Fibroblast of mammary gland (primary cell): ENCODE data around the gene NR2F1-AS1.
A peak's percentile ranks its signal among the peaks of the same experiment; 100 is the strongest.

ENCODE experiments used
- DNase-seq: peaks from one replicate; pipeline ENCODE4 v3.0.0-alpha.2; 2010; ENCODE audit warnings: low read depth
- H3K4me3 ChIP-seq: 2 replicates; pipeline ENCODE4 v1.5.1; 2011; ENCODE audit warnings: low read depth, mild to moderate bottlenecking, low read length, moderate library complexity; ENCODE audit not compliant: control insufficient read depth
- TF ChIP-seq, protein P1 (sequence below): conservative IDR thresholded peaks from 2 replicates; pipeline ENCODE4 v1.5.1; 2011; ENCODE audit warnings: low read depth, low read length, inconsistent platforms; ENCODE audit not compliant: control insufficient read depth, insufficient read depth

The NR2F1-AS1 gene

DNA sequence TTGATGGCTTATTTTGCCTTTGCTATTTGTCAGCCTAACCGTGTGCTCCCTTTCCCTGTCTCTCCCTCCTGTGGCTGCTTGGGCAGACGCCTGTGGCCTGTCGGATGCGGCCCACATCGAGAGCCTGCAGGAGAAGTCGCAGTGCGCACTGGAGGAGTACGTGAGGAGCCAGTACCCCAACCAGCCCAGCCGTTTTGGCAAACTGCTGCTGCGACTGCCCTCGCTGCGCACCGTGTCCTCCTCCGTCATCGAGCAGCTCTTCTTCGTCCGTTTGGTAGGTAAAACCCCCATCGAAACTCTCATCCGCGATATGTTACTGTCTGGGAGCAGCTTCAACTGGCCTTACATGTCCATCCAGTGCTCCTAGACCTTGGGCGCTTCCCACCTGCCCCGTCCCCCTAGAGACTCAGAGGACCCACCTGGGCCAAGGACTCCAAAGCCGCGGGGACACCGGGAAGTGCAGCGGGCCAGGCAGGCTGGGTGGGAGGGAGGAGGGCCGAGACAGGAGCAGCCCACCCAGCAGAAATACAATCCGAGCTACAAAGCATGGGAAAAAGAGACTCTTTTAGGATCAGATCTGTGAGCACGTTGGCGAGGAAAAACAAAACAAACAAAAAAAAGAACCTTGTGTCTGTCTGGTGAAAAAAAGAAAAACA is 12.6 kb upstream of the NR2F1-AS1 start:
- DNase-seq = no peak
- no peak overlapping the region for H3K4me3 ChIP-seq
- TF ChIP-seq, protein P1, sequence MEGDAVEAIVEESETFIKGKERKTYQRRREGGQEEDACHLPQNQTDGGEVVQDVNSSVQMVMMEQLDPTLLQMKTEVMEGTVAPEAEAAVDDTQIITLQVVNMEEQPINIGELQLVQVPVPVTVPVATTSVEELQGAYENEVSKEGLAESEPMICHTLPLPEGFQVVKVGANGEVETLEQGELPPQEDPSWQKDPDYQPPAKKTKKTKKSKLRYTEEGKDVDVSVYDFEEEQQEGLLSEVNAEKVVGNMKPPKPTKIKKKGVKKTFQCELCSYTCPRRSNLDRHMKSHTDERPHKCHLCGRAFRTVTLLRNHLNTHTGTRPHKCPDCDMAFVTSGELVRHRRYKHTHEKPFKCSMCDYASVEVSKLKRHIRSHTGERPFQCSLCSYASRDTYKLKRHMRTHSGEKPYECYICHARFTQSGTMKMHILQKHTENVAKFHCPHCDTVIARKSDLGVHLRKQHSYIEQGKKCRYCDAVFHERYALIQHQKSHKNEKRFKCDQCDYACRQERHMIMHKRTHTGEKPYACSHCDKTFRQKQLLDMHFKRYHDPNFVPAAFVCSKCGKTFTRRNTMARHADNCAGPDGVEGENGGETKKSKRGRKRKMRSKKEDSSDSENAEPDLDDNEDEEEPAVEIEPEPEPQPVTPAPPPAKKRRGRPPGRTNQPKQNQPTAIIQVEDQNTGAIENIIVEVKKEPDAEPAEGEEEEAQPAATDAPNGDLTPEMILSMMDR = no peak

DNA sequence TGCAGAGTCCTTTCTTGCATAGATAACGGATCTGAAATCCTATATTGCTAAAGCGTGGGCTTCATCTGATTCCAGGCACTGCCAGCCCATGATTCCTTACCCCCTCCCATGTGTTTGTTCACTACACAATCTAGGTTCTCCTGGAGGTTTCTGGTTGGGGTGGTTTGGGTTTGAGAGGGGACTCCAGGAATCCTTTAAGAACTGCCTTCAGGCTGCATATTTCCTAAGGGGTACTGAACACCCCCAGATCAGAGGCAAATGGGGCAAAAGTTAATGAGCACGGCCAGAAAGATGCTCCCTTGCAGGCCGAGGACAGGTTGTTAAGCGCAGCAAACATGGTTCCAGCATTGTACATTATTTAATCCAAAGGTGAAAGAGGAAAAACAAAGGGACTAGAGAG is 11.9 kb upstream of the NR2F1-AS1 start:
- no peak overlapping the region for H3K4me3 ChIP-seq
- DNase-seq = no peak
- TF ChIP-seq, protein P1 = no peak

DNA sequence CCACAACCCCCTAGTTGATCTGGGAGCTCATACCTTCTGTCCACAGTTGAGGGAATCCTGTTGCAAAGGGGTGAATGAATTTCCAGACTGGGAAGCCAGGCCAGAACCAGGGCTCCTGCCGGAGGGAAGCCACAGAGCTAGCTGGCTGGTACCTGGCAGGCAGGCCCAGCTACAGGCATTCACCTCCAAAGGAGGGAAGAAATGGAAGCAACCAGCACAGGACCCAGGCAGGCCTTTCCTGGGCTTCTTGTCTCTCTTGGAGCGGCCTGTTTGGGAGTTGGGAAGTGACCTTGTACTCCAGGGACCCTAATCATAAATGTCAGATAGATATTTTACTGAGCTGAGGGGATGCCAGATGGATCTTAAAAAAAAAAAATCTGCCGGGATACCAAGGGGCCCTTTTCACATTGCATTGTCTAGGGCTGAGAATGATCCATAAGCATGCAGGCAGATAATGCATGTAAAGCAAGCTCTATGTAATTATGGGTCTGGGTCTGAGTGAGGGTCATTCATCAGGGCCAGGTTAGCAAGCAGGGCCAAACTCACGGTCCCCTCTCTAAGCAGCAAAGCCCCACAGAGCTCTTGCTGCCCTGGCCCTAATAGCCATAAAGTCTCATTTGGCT is 10.4 kb upstream of the NR2F1-AS1 start:
- DNase-seq = no peak
- H3K4me3 ChIP-seq = no peak overlapping the region
- TF ChIP-seq, protein P1 = no peak

DNA sequence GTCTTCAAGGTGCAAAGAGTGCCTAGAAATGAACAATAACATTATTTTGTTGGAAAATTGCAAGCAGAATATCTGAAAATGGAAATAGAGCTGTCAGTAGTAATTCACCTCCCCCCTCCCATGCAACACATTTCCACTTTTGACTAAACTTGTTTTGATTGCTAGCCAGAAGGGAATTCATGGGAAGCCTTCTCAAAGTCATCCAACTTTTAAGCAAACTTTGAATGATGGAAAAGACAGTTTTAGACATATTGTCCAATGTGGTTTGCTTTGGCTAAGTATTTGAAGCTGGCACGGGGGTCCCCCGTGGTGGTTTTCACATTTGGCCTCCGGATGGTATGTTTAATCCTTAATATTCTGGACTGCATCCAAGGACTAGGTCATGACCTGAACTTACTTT is 9.5 kb upstream of the NR2F1-AS1 start:
- H3K4me3 ChIP-seq = peak overlapping the region; percentile 13
- TF ChIP-seq, protein P1 = no peak
- no peak for DNase-seq

DNA sequence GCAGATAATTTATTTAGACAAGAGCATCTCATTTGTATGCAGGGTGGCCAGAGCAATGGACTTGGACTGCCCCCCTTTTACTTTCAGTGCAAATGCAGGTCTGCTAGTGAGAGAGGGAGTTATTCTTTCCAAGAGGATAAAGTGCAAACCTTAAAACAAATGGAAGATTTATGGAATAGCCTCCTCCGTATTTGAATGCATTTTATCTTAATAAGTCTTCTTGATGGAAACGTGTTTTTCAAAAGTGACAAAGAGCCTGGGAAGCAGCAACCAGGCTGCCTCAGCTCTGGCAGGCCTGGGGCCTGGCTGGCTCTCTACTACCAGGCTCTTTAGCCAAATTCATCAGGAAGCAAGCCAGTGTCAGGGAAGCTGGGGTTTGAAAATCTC is 8.8 kb upstream of the NR2F1-AS1 start:
- peak; percentile 43 for DNase-seq
- TF ChIP-seq, protein P1 = peak; percentile 17
- peak overlapping the region; percentile 13 for H3K4me3 ChIP-seq

DNA sequence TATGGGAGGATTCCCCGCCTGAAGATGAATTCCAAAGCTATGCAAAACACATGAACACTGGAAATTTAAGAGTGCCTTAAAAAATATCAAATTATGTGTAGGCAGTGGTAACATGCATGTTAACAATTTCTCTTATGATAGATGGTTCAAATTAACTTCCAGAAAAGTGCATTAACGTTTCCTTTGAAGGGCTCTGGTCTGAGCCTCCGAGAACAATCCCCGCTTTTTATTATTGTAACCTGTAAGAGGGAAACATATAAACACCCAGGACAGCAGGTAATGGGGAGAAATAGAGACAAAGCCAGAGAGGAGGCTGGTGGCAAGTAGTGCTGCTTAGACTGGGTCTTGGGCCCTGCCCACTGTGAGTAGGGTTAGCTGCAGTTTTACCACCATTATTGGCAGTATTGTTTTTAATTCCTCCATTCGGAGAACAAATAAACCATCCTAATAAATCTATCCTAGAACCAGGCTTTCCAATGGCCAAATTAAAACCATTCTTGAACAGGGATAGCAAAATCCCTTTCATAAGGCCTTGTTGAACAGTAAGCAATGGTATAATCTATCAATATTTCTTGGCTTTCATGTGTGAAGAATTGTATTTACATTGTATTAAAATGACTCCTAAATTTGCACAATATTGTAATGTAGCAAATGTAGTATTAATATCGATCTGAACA is 8.3 kb upstream of the NR2F1-AS1 start:
- TF ChIP-seq, protein P1 = no peak
- peak overlapping the region; percentile 43 for H3K4me3 ChIP-seq
- DNase-seq = no peak
